Measurements from ENCODE around the gene NRF1.
A peak's percentile ranks its signal among the peaks of the same experiment; 100 is the strongest.
"Not testable (repeated sequence)": the region's sequence is repeated elsewhere in the genome, so short reads cannot be mapped to it uniquely, and the experiment has no call there.

NRF1 gene

DNA sequence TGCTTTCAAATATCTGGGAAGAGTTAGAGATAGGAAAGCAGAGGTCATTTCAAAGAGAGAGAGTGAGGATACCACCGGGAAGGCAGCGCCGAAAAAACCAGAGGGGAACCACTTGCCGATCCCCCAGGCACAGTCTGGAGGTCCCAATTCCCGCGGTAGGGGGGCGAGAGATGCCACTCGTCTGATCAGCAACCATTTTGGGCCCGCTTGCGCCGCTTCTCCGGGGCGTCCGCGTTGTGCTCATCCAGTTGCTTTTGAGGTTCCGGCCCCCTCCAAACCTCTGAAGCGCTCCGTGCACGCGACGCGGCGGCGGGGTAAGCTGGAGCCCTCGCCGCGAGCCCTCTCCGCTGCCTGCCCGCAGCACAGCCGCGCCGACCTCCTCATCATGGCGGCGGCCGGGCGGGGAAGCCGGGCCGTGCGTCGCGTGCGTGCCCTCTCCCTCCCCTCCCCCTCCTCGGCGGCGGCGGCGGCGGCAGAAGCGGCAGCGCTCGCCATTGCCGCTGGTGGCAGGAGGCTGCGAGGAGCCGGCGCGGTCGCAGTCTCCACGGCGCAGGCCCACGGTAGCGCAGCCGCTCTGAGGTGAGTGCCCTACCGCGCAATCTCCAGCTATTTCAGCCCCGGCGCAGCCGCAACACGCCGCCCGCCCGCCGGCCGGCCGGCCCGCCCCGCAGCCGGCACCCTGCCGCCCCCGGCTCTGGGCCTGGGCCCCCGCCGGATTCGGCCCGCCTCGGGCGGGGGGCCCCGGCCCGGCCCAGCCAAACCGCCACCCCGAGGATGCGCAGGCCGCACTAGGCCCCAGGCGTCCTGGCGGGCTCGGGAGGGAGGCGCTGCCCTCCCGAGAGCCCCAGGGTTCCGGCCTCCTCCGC lies at the start of gene NRF1:
Gene NRF1, plus strand, starts transcription at position 475 of the 866 bp plus-strand sequence. CDS start 45,632 bp downstream, outside the sequence.
- peak; percentile 76 for DNase-seq

DNA sequence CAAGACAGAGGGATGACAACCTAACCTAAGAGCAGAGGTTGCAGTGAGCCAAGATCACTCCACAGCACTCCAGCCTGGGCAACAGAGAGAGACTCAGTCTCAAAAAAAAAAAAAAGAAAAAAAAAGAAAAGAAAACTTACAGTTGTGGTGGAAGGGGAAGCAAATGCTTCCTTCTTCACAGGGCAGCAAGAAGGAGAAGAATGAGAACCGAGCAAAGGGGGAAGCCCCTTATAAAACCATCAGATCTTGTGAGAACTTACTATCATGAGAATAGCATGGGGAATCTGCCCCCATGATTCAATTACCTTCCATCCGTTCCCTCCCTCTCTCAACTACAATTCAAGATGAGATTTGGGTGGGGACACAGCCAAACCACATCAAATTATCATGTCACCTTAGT lies 45.2 kb upstream of the NRF1 start:
- DNase-seq: peak; percentile 57

DNA sequence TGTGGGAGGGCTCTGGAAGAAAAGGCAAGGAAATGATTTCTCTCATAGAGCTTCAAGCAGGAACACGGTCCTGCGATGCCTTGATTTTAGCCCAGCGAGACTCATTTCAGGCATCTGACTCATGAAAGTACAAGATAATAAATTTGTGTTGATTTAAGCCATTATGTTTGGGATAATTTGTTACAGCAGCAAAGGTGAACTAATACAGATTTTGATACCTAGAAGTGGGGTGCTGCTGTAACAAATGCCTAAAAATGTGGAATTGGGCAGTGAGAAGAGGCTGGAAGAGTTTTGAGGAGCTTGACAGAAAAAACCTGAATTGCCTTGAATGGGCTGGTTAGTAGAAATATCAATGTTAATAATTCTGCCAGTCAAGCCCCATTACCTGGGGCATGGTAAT lies 44.1 kb upstream of the NRF1 start:
- no peak for DNase-seq

DNA sequence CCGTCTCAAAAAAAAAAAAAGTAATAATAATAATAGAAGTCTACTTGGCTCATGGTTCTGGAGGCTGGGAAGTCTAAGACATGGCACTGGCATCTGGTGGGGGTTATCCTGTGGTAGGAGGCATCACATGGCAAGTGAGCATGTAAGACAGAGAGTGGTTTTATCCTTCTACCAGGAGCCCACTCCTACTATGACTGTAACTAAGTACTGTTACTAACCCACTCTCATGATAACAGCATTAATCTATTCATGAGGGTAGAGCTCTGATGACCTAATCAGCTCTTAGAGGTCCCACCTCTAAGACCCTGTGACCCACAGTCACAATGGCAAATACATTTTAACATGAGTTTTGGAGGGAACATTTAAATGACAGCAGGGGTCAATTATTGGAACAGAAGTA lies 43.3 kb upstream of the NRF1 start:
- DNase-seq: no peak

DNA sequence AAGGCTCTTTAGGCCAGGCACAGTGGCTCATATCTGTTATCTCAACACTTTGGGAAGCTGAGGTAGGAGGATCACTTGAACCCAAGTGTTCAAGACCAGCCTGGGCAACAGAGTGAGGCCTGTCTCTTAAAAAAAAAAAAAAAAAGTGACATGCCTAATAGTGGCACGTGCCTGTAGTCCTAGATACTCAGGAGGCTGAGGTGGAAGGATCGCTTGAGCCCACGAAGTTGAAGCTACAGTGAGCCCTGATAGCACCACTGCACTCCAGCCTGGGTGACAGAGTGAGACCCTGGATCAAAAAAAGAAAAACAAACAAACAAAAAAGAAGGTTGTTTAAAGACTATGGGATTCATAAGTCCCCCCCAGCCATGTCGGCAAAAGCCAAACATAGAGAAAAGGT lies 42.2 kb upstream of the NRF1 start:
- no peak for DNase-seq

DNA sequence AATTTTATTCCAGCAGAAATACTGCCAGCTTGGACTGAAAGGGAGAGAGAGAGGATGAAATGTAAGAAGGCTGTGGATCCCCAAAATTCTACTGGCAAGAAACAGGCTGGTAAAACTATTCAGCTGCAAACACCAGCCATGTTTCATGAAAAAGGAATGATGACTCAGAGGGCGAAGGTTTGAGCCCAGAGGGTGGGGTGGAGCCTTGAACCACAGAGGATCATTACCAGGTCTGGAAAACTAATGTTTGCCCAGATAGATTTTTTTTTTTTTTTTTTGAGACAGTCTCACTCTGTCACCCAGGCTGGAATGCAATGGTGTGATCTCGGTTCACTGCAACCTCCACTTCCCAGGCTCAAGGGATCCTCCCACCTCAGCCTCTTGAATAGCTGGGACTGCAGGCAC lies 41.7 kb upstream of the NRF1 start:
- peak; percentile 64 for DNase-seq

DNA sequence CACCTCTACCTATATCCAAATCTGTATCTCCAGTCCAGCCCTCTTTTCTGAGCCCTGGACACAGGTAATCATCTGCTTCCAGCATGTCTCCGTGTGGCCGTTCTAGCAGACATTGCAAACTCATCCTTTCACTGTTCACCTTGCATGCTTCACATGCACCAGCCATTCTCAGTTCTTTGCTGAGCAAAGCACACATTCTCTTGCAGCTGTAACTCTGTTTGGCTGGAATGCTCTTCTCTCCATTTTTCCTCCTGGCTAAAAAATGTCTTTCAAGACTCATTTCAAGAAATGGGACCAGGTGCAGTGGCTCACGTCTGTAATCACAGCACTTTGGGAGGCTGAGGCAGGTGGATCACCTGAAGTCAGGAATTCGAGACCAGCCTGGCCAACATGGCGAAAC lies 40.3 kb upstream of the NRF1 start:
- no peak for DNase-seq

DNA sequence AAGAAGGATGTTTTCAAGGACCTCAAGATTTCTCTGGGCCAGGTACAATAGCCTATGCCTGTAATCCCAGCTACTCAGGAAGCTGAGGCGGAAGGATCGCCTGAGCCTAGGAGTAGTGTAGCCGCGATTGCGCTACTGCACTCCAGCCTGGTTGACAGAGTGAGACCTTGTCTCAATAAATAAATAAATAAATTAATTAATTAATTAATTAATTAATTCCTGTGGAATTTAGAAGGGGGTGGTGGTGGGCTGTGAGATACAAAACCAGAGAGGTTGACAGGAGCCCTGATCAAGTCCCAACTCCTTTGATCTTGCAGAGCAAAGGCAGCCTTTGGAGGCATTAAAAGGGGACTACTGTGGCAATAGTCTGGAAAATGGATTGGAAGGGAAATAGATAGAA lies 39.3 kb upstream of the NRF1 start:
- DNase-seq: no peak

DNA sequence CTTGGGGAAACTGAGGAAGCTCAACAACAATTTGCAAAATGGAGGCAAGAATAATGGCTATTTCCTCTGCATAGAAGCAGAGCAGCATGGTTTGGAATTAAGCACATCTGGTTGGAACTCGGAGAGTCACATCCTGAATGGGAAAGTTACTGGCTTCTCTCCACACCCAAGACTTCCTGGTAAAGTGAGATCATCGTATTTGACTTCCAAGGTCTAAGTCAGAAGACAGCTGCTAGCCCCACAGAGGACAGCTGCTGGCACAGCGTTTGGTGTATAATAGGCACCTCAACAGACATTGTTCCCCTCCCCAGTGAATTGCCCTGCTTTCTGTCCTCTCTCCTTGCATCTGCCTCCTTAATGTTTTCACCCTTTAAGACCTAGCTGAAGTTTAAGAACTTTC lies 37.0 kb upstream of the NRF1 start:
- no peak for DNase-seq

DNA sequence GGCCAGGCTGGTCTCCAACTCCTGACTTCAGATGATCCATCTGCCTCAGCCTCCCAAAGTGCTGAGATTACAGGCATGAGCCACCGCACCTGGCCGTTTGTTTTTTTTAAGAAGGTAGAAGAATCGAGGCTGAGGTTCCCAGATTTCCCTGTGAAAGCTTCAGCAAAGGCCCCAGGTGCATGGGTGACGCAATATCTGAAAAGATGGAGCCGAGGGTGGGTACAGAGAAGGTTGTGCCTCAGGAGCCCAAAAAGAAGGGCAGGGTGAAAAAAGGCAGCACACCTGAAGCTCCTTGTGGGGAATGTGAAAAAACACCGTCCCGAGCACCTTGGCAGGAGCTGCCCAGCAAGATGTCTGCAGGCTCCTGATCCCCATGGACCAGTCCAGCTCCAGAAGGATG lies 35.8 kb upstream of the NRF1 start:
- no peak for DNase-seq

DNA sequence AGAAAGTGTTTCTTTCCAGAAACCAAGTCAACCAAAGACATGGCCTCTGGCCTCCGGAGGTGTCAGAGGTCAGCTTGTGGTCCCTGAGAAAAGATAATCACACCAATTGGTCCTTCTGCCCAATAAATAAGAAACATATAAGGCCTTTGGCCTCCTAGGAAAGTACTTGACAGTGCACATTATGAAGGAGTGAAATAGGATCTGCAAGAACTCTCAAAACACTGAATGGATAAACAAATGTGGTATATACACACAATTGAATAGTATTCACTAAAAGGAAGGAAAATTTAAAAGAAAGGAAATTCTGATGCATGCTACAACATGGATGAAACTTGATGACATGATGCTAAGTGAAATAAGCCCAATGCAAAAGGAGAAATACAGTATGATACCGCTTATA lies 35.4 kb upstream of the NRF1 start:
- no peak for DNase-seq

DNA sequence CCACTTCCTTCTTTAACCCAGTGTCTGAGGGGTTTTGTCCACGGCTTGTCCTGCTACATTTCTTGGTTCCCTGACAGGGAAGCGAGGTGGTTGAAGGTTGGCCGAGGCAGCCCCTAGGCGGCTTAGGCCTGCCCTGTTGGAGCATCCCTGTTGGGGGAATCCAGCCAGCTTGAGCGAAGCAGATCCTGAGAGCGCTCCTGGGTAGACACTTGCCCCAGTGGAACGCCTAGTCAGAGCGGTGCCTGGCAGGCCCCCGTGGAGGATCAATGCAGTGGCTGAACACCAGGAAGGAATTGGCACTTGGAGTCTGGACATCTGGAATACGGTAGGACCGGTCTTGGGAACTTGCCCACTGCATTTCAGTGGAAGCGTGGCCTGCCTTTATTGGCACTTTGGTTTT lies 32.7 kb upstream of the NRF1 start:
- DNase-seq: no peak

DNA sequence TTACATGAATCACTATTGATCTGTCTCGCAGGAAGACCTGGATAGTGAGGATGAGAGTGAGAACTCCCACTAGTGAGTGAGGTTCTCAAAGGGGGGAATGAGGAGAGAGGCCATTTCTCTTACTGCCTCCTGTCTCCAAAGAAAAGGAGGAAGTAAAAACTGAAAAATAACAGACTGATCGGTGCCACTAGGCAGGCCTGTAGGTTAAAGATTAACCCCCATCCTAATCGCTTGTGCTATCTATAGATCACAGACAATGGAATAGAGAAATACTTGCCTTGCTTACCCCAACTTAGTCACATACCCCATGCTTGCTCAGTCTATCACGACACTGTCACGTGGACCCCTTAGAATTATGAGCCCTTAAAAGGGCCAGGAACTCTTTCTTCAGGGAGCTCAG lies 25.3 kb upstream of the NRF1 start:
- DNase-seq: peak; percentile 51

DNA sequence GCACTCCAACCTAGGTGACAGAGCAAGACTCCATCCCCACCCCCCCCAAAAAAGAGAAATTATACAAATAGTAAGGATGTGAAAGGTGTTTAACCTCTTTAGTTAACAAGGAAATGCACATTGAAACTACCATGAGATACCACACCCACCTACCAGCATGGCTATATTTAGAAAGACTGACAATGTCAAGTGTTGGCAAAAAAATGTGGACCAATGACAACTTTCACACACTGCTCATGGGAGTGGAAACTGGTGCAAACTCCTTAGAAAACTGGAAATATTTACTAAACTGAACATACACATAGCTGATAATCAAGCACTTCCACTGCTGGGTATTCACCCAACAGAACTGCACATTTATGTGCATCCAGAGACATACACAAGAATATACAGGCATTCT lies 23.3 kb upstream of the NRF1 start:
- no peak for DNase-seq

DNA sequence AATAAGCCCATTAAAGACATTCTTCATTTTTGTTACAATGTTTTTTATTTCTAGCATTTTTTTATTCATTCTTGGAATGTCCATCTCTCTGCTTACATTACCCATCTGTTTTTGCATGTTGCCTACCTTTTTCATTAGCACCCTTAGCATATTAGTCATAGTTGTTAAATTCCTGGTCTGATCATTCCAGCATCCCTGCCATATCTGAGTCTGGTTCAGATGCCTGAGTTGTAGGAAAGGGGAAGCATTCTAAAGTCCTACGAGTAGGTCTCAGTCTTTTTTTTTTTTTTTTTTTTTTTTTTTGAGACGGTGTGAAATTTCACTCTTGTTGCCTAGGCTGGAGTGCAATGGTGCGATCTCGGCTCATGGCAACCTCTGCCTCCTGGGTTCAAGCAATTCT lies 19.7 kb upstream of the NRF1 start:
- DNase-seq: no peak

DNA sequence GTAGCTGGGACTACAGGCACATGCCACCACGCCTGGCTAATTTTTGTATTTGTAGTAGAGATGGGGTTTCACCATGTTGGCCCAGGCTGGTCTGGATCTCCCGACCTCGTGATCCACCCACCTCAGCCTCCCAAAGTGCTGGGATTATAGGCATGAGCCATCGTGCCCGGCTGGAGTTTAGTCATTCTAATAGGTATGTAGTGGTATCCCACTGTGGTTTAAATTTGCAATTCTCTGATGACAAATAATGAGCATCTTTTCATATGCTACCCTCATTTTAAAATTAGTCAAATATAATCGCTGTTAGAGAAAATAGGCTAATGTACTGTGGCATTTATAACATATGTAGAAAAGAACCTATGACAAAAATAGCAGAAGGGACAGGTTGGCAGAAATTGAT lies 15.1 kb upstream of the NRF1 start:
- not testable (repeated sequence) for DNase-seq

DNA sequence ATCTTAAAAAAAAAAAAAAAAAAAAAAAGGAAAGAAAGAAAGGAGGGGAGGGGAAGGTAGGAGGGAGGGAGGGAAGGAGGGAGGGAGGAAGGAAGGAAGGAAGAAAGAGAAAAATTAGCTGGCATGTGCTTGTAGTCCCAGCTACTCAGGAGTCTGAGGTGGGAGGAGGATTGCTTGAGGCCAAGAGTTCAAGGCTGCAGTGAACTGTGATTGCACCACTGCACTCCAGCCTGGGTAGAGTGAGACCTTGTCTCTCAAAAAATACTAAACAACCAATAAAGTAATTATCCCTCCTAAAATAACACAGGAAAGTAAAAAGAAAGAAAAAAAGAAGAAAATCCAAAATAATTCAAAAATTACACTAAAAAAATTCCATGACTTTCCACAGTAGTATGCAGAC lies 13.8 kb upstream of the NRF1 start:
- no peak for DNase-seq

DNA sequence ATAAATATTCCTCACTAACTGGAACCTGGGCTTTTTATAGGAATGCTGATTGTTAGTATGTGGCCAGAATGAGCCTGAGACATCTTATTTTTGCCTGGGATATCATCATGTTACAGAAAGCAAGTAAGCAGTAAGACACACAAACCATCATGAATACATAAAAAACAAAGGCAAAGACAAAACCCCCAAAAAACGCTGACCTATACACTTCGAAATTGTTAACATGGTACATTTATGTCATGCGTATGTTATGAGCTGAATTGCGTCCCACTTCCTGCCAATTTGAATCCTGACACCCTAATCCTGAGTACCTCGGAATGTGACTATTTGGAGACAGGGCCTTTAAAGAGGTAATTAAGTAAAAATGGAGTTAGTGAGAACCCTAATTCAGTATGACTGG lies 12.3 kb upstream of the NRF1 start:
- DNase-seq: no peak

DNA sequence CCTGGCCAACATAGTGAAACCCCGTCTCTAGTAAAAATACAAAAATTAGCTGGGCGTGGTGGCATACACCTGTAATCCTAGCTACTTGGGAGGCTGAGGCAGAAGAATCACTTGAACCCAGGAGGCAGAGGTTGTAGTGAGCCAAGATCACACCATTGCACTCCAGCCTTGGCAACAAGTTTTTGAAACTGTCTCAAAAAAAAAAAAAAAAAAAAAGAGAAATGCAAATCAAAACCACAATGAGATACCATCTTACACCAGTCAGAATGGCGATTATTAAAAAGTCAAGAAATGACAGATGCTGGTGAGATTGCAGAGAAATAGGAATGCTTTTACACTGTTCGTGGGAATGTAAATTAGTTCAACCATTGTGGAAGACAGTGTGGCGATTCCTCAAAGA lies 7.9 kb upstream of the NRF1 start:
- not testable (repeated sequence) for DNase-seq

DNA sequence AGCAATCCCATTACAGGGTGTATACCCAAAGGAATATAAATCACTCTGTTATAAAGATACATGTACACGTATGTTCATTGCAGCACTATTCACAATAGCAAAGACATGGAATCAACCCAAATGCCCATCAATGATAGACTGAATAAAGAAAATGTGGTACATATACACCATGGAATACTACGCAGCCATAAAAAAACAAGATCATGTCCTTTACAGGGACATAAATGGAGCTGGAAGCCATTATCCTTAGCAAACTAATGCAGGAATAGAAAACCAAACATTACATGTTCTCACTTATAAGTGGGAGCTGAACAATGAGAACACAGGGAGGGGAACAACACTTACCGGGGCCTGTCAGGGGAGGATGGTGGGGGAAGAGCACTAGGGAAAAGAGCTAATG lies 7.5 kb upstream of the NRF1 start:
- not testable (repeated sequence) for DNase-seq

DNA sequence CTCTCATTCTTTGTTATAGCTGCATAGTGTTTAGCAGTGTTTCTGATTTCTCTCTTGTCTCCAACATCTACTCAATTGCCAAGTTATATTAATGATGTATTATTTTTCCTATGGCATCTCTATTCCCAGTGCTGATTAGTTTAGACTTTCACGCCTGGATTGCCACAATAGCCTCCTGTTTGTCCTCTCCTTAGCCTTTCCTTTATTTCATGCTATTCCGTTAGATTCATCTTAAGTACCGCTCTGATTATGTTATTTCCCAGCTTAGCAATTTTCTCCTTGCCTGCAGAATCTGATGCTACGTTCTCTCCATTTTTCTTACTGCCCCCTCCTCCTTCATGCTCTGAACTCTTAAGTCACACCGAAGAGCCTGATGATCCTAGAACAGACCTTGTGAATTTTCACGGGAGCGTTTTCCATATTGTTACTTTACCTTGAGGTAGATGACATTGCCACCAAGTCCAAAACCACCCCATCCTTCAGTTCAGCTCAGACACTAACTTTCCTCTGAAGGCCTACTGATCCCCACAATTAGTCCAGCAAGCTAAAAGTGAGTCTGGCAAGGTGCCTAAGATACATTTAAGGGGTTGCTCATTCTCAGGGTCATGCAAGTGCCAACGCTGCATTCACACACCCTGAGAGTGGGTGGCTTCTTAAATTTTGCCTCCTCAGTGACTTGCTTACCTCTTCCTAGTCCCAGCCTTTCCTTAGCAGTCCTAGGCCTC lies 6.6 kb upstream of the NRF1 start:
- DNase-seq: no peak

DNA sequence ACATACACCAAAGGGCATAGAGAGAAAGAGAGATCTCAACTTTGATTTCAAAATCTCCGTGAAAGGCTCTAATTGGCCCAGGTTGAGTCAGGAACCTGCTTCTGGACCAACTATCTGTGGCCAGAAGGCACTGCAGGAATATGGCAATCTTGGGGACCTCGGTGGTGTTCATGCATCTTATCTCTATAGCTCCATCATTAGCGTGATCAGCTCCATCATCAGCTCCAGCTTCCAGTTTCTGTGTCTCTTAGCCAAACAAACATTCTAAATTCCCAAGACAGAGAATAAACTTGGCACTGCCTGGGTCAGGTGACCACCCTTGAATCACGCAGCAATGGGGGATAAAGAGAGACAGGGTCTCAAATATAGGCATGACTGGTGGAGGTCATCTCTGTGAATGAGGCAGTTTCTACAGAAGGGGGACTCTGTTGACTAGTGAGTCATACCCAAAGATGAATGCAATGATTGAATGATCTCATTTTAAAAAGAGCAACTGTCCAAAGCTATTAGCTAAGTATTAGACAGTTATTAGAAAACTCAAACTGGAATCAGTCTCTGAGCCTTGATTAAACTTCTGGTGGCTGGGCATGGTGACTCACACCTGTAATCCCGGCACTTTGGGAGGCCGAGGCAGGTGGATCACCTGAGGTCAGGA lies 5.4 kb upstream of the NRF1 start:
- no peak for DNase-seq

DNA sequence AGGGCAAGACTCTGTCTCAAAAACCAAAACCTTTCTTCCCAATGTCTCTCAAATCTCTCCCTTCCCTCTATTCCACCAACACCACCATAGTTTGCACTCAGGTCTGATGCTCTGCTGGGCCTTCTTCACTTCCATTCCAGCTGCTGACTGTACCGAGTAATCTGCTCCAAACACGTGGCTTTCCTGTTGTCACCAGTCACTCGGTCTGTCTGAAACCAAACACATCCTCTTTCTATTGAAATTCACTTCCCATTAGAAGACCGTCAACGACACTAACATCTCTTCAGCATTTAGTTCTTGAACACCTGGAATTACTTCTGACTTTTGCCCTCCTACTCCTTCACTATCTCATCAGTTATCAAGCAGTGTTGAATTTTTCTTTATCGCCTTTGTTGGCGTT lies 4.7 kb upstream of the NRF1 start:
- DNase-seq: peak; percentile 93

All from MV-4-11 (cell line).